SU-DHL-6 (cell line): ENCODE results near the gene UNC5B.

ENCODE experiments used
- H2AFZ ChIP-seq: fragments of 200-600 bp; sonication (generic); 2 replicates; pipeline ENCODE4 v1.6.1; 2014; ENCODE audit warnings: low read depth, mild to moderate bottlenecking, moderate library complexity, mixed read lengths, antibody characterized with exemption, low read length; ENCODE audit not compliant: severe bottlenecking
- H3F3A ChIP-seq: fragments of 200-600 bp; shearing (Covaris generic); 2 replicates; pipeline ENCODE4 v1.6.0; 2016; ENCODE audit warnings: antibody characterized with exemption, mild to moderate bottlenecking; ENCODE audit not compliant: insufficient read depth
- H3K27ac ChIP-seq: fragments of 200-600 bp; sonication (generic); 2 replicates; pipeline ENCODE4 v1.5.1; 2016; ENCODE audit warnings: low read depth, mild to moderate bottlenecking, low read length, moderate library complexity, mixed read lengths
- H3K27me3 ChIP-seq: fragments of 200-600 bp; sonication (generic), shearing (Covaris generic); 2 replicates; pipeline ENCODE4 v1.6.0; 2014; ENCODE audit warnings: mild to moderate bottlenecking, low read length
- H3K36me3 ChIP-seq: fragments of 200-600 bp; sonication (generic); 2 replicates; pipeline ENCODE4 v1.6.1; 2014; ENCODE audit warnings: mild to moderate bottlenecking, low read length, mixed read lengths
- H3K4me2 ChIP-seq: fragments of 300-600, 200-600 bp; shearing (Covaris generic), sonication (generic); 2 replicates; pipeline ENCODE4 v1.6.0; 2014; ENCODE audit warnings: low read length, low read depth, mild to moderate bottlenecking; ENCODE audit not compliant: poor library complexity, severe bottlenecking
- H3K4me3 ChIP-seq: fragments of 200-600 bp; sonication (generic); 2 replicates; pipeline ENCODE4 v1.5.1; 2014; ENCODE audit warnings: antibody characterized with exemption, low read length, mild to moderate bottlenecking, mixed read lengths; ENCODE audit not compliant: insufficient read depth, poor library complexity, severe bottlenecking
- H3K79me2 ChIP-seq: fragments of 200-600 bp; sonication (generic); 2 replicates; pipeline ENCODE4 v1.6.1; 2014; ENCODE audit warnings: mild to moderate bottlenecking, low read length, moderate library complexity; ENCODE audit not compliant: insufficient read depth
- H3K9ac ChIP-seq: fragments of 200-600 bp; sonication (generic); 2 replicates; pipeline ENCODE4 v1.7.0; 2014; ENCODE audit warnings: mild to moderate bottlenecking, low read length
- H3K9me2 ChIP-seq: fragments of 200-600 bp; sonication (generic); replicated peaks from 2 replicates; pipeline ENCODE4 v1.6.1; 2014; ENCODE audit warnings: low read length; ENCODE audit not compliant: insufficient read depth
- H3K9me3 ChIP-seq: fragments of 200-600 bp; sonication (generic); 2 replicates; pipeline ENCODE4 v1.6.1; 2014; ENCODE audit warnings: low read length, mixed read lengths; ENCODE audit not compliant: insufficient read depth
- H4K20me1 ChIP-seq: fragments of 200-600 bp; sonication (generic); 2 replicates; pipeline ENCODE4 v1.6.1; 2014; ENCODE audit warnings: low read depth, mild to moderate bottlenecking, antibody characterized with exemption, low read length, moderate library complexity, mixed read lengths
- CTCF ChIP-seq: fragments of 200-600 bp; sonication (generic); IDR thresholded peaks from one replicate; pipeline ENCODE4 v1.5.1; 2017; ENCODE audit warnings: antibody characterized with exemption, mild to moderate bottlenecking, low read length, moderate library complexity; ENCODE audit not compliant: insufficient read depth, poor library complexity, severe bottlenecking
- EZH2phosphoT487 ChIP-seq: fragments of 200-600 bp; sonication (generic), shearing (Covaris generic); conservative IDR thresholded peaks from 2 replicates; pipeline ENCODE4 v1.6.1; 2018; ENCODE audit warnings: mild to moderate bottlenecking, antibody characterized with exemption, low read length, moderate library complexity, mixed read lengths

Gene UNC5B

GRCh38 chr10:71289421-71290130 lies 77.2 kb downstream of the UNC5B start:
- Histone ChIP-seq H3K9ac (no peak overlapping the region), H3K79me2 (no peaks in the 10 kb centered on the region), H4K20me1 (no peaks in the 10 kb centered on the region), H3K9me2 (no peaks in the 10 kb centered on the region), H3F3A (no peaks in the 10 kb centered on the region), H2AFZ (no peak overlapping the region), H3K4me2 (no peak overlapping the region), H3K27me3 (no peaks in the 10 kb centered on the region), H3K27ac (no peak overlapping the region), H3K9me3 (no peaks in the 10 kb centered on the region), H3K4me3 (no peak overlapping the region), H3K36me3 (no peaks in the 10 kb centered on the region)
- TF ChIP-seq EZH2phosphoT487 (no peak), CTCF (no peak)

- H3K4me3 ChIP-seq: no peak overlapping the region
- no peaks in the 10 kb centered on the region for H3F3A ChIP-seq
- H3K9me3 ChIP-seq: no peaks in the 10 kb centered on the region
- H3K9ac ChIP-seq: no peak overlapping the region
- no peaks in the 10 kb centered on the region for H3K9me2 ChIP-seq
- H2AFZ ChIP-seq: no peak overlapping the region
- H3K27me3 ChIP-seq: no peaks in the 10 kb centered on the region
- H3K36me3 ChIP-seq: no peaks in the 10 kb centered on the region
- H4K20me1 ChIP-seq: no peaks in the 10 kb centered on the region
- no peak overlapping the region for H3K4me2 ChIP-seq
- TF ChIP-seq CTCF: no peak
- TF ChIP-seq EZH2phosphoT487: no peak
- no peaks in the 10 kb centered on the region for H3K79me2 ChIP-seq
- no peak overlapping the region for H3K27ac ChIP-seq
Observed at GRCh38 chr10:71290331-71290730, 78.0 kb downstream of the UNC5B start.

DNA sequence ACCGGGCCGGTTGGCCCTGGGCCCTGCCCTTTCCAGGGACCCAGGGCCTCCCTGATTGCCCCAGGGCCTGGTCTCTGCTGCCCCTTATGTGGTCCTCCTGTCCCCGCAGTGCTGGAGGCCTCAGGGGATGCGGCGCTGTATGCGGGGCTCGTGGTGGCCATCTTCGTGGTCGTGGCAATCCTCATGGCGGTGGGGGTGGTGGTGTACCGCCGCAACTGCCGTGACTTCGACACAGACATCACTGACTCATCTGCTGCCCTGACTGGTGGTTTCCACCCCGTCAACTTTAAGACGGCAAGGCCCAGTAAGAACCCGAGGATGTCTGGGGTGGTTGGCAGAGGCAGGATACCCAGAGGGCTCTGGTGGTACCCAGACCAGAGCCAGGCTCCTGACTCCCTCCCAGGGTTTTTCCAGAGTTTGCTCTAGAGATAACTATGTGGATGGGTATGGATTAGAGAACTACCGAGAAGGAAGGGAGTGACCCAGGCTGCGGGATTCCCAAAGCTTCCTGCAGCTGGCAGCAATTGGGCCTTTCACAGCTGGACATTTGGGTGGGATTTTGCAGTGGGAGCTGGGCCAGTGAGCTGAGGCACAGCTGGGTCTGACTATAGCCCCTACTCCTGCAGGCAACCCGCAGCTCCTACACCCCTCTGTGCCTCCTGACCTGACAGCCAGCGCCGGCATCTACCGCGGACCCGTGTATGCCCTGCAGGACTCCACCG lies 78.6 kb downstream of the UNC5B start:
- Histone ChIP-seq H3K9ac (no peak overlapping the region), H4K20me1 (no peaks in the 10 kb centered on the region), H3K27me3 (no peaks in the 10 kb centered on the region), H3K79me2 (no peaks in the 10 kb centered on the region), H3K9me3 (no peaks in the 10 kb centered on the region), H2AFZ (no peak overlapping the region), H3K4me2 (no peak overlapping the region), H3K36me3 (no peaks in the 10 kb centered on the region), H3K4me3 (no peak overlapping the region), H3K9me2 (no peaks in the 10 kb centered on the region), H3F3A (no peaks in the 10 kb centered on the region), H3K27ac (no peak overlapping the region)
- no peak for TF ChIP-seq EZH2phosphoT487
- TF ChIP-seq CTCF: no peak
